Measurements from ENCODE around the gene RBPMS2. TPM values are rescaled to one million over a fixed set of nuclear protein-coding genes. Genes with fewer than 3 reads are reported as not detected.

RBPMS2 gene
- total RNA-seq, 1 donor from 2014 or later = 0.58 TPM

GRCh38 chr15:64713592-64713991, 61.8 kb downstream of the RBPMS2 start:
- TF ChIP-seq CTCF (conservative IDR thresholded peaks at IDR 0.05; ENCODE audit: low read depth, low read length) = no peak

GRCh38 chr15:64712353-64712752, 63.0 kb downstream of the RBPMS2 start:
- no peak for DNase-seq (ENCODE audit: low read depth)
- no peak overlapping the region for H3K4me3 ChIP-seq (ENCODE audit: low read depth, low read length)
- TF ChIP-seq CTCF (conservative IDR thresholded peaks at IDR 0.05; ENCODE audit: low read depth, low read length) = no peak

More at GRCh38 chr15:64713592-64713991, 61.8 kb downstream of the RBPMS2 start:
- no peak for DNase-seq (ENCODE audit: low read depth)
- H3K4me3 ChIP-seq (ENCODE audit: low read depth, low read length) = no peak overlapping the region

GRCh38 chr15:64710676-64711428, 64.5 kb downstream of the RBPMS2 start:
- DNase-seq (ENCODE audit: low read depth) = no peak
- H3K4me3 ChIP-seq (ENCODE audit: low read depth, low read length) = no peak overlapping the region
- no peak for TF ChIP-seq CTCF (conservative IDR thresholded peaks at IDR 0.05; ENCODE audit: low read depth, low read length)

GRCh38 chr15:64706011-64706911, 69.1 kb downstream of the RBPMS2 start:
- DNase-seq (ENCODE audit: low read depth) = no peak
- no peak for TF ChIP-seq CTCF (conservative IDR thresholded peaks at IDR 0.05; ENCODE audit: low read depth, low read length)
- no peak overlapping the region for H3K4me3 ChIP-seq (ENCODE audit: low read depth, low read length)

- no peak for TF ChIP-seq CTCF (conservative IDR thresholded peaks at IDR 0.05; ENCODE audit: low read depth, low read length)
- no peak for DNase-seq (ENCODE audit: low read depth)
- H3K4me3 ChIP-seq (ENCODE audit: low read depth, low read length) = no peak overlapping the region
Observed at GRCh38 chr15:64705006-64705405, 70.4 kb downstream of the RBPMS2 start.

GRCh38 chr15:64703632-64703959, 71.8 kb downstream of the RBPMS2 start:
- DNase-seq (ENCODE audit: low read depth) = no peak
- H3K4me3 ChIP-seq (ENCODE audit: low read depth, low read length) = peak overlapping the region; percentile 91
- no peak for TF ChIP-seq CTCF (conservative IDR thresholded peaks at IDR 0.05; ENCODE audit: low read depth, low read length)

Measured in epithelial cell of proximal tubule (primary cell).